HG03064 (cell line): Measurements from ENCODE around the gene ZNF627.
A peak's percentile ranks its signal among the peaks of the same experiment; 100 is the strongest.
"Not testable (repeated sequence)": the region's sequence is repeated elsewhere in the genome, so short reads cannot be mapped to it uniquely, and the experiment has no call there.

Experiments
- ATAC-seq: cut with Tn5 transposase; IDR thresholded peaks from one replicate; pipeline ENCODE4 v1.9.1; 2021; ENCODE audit warnings: low read depth; ENCODE audit not compliant: unreplicated experiment

The ZNF627 gene

DNA sequence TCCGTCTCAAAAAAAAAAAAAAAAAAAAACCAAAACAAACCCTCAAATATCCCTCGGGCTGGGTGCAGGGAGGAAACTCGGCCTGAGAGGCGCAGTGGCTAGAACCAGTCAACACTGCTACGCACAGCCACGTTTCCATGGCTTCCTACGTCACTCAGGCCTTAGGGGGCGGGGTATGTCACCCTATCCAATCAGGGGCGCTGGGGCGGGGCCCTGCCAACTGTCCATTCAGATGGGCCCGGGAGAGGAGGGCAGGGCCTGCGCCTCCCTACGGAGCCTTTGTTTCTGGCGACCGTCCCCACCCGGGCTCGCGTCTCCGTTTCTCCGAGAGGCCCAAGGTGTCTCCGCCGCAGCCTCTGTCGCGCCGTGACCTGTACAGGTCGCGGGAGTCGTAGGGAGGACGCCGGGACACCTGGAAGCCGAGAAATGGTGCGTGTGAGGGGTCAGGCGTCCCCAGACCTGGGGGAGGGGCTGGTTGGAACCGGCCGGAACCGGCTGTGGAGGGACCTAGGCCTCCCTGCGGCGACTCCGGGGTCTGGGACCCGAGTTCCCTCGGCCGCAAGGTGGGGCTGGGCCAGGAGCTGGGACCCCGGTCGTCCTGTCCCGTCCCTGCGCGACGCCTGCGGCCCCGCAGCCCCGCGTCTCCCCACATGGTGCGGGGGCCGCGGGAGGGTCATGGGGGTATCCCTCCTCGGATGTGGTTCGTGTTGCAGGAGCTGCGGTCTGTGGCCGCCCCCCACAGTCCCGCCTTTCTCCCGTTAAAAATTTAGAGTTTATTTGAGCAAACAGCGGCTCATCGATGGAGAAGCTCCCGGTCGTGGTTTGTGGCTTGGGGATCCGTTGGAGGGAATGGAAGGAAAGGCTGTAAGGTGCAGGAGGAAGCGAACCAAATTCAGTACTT lies at the start of gene ZNF627:
ZNF627 (plus strand) TSS at position 282 of the 901 bp plus-strand sequence; CDS start at position 427, 145 bp downstream.
- peak; percentile 93 for ATAC-seq

- no peak for ATAC-seq
These were observed 49.2 kb upstream of the ZNF627 start for GRCh38 chr19:11547929-11548700.

DNA sequence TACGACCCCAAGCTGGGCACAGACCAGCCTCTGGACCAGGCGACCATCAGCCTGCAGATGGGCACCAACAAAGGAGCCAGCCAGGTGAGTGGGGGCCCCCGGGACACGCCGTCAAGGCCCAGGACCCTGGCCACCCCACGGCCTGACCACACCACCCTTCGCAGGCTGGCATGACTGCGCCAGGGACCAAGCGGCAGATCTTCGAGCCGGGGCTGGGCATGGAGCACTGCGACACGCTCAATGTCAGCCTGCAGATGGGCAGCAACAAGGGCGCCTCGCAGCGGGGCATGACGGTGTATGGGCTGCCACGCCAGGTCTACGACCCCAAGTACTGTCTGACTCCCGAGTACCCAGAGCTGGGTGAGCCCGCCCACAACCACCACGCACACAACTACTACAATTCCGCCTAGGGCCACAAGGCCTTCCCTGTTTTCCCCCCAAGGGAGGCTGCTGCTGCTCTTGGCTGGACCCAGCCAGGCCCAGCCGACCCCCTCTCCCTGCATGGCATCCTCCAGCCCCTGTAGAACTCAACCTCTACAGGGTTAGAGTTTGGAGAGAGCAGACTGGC lies 47.8 kb upstream of the ZNF627 start:
- ATAC-seq: no peak

DNA sequence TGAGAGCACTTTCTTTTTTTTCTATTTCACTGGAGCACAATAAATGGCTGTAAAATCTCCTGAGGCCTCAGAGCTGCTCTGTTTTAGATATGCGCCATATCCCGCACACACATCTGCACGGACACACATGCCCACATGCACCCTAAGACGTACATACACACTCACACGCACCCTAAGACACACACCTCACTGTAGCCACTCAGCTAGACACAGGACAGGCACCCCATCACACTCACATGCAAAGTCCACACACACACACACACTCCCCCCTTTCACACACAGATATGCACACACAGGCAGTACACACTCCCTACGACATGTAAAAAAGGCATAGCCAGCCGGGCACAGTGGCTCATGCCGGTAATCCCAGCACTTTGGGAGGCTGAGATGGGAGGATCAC lies 47.0 kb upstream of the ZNF627 start:
- ATAC-seq: no peak

GRCh38 chr19:11551603-11552235 lies 45.6 kb upstream of the ZNF627 start:
- no peak for ATAC-seq

DNA sequence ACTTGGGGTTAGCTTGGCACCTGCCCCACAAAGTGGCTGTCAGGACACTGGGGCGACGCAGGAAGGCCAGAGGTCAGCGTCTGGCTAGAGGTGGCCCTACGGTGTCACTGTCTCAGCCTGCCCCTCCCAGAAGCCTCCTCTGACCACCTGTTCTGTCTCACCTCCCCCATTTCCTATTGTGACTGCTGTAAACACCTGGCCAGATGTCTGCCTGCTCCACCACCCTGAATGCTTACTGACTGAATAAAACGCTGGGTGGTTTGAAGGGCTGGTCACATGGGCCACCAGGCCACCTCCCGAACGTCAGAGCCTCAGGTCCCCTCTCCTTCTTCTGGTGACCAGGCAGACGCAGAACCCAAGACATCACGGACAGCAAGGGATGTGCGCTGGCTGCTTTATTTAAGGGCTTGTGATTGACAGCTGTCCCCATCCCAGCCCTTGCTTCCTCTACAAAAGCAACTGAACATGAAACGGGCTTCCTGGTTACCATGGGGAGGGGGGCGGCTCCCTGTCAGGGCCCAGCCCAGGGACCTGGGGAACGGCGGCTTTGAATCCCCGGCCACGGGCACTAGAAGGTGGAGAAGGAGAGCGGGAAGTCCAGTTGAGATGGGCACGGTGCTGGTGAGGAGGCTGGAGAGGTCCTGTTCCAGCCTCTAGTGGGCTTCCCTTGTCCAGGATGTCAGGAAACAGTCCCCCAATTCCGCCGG lies 44.5 kb upstream of the ZNF627 start:
- no peak for ATAC-seq

DNA sequence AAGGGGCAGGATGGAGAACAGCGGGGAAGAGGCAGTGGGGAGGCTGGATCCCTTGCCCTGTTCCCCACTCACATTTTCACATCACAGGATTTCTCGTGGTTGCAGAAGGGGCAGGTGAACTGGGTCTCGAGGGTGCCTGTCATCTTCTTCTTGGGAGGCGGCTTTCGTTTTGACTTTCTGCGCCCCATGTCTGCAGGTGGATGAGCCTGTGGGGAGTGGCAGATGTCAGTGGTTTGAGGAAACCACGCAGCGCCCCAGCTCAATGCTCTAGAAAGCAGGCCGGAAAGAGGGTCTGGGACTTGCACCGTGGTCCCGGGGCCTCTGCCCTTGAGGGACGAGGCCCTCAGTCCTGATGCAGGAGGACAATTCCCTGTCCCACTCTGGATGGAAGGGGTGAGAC lies 43.1 kb upstream of the ZNF627 start:
- no peak for ATAC-seq

DNA sequence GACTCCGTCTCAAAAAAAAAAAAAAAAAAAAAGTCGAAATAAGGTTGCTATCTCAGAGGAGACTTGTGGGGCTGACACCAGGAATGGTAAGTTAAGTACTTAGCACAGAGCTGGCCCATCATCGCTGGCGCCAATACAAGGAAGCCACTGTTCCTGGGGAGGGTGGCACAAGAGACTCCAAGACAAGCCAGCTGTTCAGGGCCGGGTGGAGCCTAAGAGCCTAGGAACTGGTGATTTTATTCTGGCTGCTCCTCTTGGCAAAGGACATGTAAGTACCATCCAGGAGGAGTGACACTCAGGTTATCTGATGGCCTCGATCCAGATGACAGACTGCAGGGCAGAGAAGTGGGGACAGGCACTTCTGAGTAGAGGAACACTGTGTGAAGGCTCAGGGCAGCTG lies 42.0 kb upstream of the ZNF627 start:
- no peak for ATAC-seq

GRCh38 chr19:11556634-11557420 lies 40.5 kb upstream of the ZNF627 start:
- no peak for ATAC-seq

DNA sequence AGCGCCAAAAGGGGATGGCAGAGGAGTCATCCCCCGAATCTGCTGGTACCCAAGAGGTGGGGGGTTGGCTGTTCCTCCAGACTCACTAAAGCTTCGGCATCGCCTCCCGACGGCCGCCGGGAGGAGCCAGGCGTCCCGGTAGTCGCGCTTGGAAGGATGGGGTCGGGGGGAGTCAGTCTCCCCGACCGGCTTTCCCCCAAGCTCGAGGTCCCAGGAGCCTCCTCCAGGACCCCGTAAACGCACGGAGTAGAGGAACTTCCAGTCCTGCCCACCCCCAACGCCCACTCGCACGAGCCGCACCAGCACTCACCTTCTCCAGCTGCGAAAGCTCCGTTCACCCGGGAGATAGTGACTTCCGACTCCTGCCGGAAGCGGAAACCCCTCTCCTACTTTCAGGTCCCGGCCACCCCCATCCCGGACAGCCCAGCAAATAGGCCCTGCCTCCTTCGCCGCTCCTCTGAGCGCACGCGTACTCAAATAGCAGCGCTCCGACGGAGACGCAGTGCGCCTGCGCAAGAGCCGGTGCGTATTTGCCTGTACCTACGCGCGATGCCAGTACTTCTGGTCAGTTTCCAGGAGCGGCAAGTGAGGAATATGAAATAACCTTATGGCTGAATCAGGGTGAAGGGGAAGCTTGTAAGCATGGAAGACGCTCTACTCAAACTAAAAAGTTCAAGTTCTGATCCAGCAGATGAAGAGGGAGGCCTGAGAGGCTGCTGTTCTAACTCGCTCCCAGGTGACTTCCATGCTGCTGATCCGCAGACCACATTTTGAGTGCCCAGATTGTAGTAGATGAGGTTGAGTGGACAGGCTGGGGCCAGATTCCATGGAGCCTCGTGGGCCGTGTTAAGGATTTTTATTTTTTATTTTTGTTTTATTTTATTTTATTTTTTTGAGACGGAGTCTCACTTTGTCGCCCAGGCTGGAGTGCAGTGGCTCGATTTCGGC lies 38.1 kb upstream of the ZNF627 start, which contains the start of gene ELOF1:
ELOF1 (minus strand) TSS at position 350 of the 948 bp plus-strand sequence. CDS start 4,883 bp downstream, outside the sequence.
- peak; percentile 54 for ATAC-seq

GRCh38 chr19:11560404-11561051 lies 36.8 kb upstream of the ZNF627 start:
- ATAC-seq: no peak

DNA sequence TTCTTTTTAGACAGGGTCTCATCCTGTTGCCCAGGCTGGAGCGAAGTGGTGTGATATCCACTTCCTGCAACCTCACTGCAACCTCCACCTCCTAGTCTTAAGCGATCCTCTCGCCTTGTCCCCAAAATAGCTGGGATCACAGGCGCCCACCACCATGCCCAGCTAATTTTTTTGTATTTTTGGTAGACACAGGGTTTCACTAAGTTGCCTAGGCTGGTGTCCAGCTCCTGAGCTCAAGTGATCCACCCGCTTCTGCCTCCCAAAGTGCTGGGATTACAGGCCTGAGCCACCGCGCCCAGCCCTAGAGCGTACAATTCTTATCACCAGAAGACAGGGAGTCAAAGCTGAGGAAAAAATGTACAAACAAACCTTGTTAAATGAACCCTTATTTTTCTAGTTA lies 33.8 kb upstream of the ZNF627 start:
- ATAC-seq: no peak

- not testable (repeated sequence) for ATAC-seq
These were observed 33.0 kb upstream of the ZNF627 start for GRCh38 chr19:11564082-11564807.

DNA sequence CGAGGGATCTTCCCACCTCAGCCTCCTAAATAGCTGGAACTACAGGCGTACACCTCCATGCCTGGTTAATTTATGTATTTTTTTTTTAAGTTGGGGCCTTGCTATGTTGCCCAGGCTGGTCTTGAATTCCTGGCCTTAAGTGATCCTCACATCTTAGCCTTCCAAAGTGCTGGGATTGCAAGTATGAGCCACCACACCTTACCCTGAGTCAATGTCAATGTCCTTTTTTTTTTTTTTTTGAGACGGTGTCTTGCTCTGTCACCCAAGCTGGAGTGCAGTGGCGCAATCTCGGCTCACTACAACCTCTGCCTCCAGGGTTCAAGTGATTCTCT lies 31.7 kb upstream of the ZNF627 start:
- ATAC-seq: not testable (repeated sequence)

GRCh38 chr19:11566164-11566563 lies 31.1 kb upstream of the ZNF627 start:
- ATAC-seq: no peak

DNA sequence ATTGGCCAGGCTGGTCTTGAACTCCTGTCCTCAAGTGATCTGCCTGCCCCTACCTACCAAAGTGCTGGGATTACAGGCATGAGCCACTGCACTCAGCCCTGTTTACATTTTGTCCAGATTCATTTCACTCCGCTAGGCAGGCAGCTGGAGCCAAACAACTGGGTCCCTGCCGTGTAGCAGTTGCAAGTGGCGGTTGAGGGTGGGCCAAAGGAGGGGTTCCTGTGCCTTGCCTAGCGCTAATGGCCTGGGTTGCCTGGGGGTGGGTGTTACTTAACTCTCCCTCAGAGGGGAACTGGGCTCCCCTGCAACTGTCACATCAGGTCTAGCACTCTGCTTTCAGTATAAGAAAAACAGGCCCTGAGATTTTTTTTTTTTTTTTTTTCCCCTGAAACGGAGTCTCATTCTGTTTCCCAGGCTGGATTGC lies 27.2 kb upstream of the ZNF627 start:
- no peak for ATAC-seq

DNA sequence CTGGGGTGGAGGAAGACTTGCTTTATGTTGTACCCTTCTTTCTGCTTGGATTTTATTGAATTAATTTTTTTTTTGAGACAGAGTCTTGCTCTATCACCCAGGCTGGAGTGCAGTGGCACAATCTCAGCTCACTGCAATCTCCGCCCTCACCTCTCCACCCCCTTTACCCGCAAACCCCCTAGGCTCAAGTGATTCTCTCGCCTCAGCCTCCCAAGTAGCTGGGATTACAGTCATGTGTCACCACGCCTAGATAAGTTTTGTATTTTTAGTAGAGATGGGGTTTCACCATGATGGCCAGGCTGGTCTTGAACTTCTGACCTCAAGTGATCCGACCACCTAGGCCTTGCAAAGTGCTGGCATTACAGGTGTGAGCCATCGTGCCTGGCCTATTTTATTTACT lies 23.9 kb upstream of the ZNF627 start:
- not testable (repeated sequence) for ATAC-seq
